ENCODE results near the gene UGT1A10. TPM values are rescaled to one million over a fixed set of nuclear protein-coding genes. Genes with fewer than 3 reads are reported as not detected.
A peak's percentile ranks its signal among the peaks of the same experiment; 100 is the strongest.
"Not testable (repeated sequence)": the region's sequence is repeated elsewhere in the genome, so short reads cannot be mapped to it uniquely, and the experiment has no call there.

The UGT1A10 gene
- total RNA-seq, 1 donor from 2014 or later = not detected

DNA sequence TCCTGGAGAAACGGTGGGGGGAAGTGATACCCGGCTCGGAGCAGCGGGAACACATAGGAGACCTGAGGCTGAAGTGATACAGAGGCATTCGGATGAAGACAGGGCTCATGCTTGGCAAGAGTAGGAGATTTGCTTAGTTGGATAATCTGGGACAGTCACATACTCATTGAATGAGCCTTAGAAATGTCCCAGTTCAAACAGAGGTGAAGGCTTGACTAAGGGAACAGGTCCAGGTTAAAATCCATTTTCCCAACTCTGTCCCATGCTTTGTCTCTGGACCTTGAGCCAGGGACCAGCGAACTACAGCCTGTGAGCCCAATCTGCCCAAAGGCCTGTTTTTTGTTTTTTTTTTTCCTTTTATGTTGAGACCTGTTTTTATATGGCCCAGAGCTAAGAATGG is 57.7 kb downstream of the UGT1A10 start:
- no peak overlapping the region for H3K27ac Mint-ChIP-seq

DNA sequence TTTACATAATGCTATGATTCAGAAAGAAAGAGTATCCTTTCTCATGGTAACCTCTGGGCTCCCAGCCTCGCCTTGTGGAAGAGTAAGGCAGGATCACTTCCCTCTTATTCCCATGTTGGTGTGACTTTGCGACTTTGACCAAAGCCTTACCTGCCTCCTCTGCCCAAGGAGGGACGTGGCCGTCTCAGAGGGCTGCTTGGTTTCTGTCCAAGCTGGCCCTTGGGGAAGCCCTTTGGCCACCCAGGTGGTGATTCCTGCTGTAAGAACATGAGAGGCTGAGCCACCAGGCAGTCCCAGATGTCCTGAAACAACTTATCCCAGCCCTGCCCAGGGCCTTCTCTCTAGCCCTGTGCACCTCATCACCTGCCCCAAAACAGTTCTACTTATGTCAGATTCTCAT is 62.5 kb downstream of the UGT1A10 start:
- no peak overlapping the region for H3K4me3 Mint-ChIP-seq
- no peak for DNase-seq (ENCODE audit: extremely low spot score, unreplicated experiment)
- no peaks in the 10 kb centered on the region for H3K4me1 Mint-ChIP-seq (ENCODE audit: unreplicated experiment)
- TF ChIP-seq, protein P1, sequence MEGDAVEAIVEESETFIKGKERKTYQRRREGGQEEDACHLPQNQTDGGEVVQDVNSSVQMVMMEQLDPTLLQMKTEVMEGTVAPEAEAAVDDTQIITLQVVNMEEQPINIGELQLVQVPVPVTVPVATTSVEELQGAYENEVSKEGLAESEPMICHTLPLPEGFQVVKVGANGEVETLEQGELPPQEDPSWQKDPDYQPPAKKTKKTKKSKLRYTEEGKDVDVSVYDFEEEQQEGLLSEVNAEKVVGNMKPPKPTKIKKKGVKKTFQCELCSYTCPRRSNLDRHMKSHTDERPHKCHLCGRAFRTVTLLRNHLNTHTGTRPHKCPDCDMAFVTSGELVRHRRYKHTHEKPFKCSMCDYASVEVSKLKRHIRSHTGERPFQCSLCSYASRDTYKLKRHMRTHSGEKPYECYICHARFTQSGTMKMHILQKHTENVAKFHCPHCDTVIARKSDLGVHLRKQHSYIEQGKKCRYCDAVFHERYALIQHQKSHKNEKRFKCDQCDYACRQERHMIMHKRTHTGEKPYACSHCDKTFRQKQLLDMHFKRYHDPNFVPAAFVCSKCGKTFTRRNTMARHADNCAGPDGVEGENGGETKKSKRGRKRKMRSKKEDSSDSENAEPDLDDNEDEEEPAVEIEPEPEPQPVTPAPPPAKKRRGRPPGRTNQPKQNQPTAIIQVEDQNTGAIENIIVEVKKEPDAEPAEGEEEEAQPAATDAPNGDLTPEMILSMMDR (conservative IDR thresholded peaks at IDR 0.05) = no peak
- H3K36me3 Mint-ChIP-seq = no peaks in the 10 kb centered on the region
- H3K27me3 Mint-ChIP-seq = no peaks in the 10 kb centered on the region
- H3K27ac Mint-ChIP-seq = no peak overlapping the region
- no peaks in the 10 kb centered on the region for H3K9me3 Mint-ChIP-seq

More for the DNA sequence above, 57.7 kb downstream of the UGT1A10 start:
- Mint-ChIP-seq H3K4me3 (no peak overlapping the region), H3K36me3 (no peaks in the 10 kb centered on the region), H3K9me3 (no peaks in the 10 kb centered on the region), H3K4me1 (ENCODE audit: unreplicated experiment) (no peaks in the 10 kb centered on the region), H3K27me3 (no peaks in the 10 kb centered on the region)
- no peak for DNase-seq (ENCODE audit: extremely low spot score, unreplicated experiment)
- TF ChIP-seq, protein P1 (conservative IDR thresholded peaks at IDR 0.05) = no peak

DNA sequence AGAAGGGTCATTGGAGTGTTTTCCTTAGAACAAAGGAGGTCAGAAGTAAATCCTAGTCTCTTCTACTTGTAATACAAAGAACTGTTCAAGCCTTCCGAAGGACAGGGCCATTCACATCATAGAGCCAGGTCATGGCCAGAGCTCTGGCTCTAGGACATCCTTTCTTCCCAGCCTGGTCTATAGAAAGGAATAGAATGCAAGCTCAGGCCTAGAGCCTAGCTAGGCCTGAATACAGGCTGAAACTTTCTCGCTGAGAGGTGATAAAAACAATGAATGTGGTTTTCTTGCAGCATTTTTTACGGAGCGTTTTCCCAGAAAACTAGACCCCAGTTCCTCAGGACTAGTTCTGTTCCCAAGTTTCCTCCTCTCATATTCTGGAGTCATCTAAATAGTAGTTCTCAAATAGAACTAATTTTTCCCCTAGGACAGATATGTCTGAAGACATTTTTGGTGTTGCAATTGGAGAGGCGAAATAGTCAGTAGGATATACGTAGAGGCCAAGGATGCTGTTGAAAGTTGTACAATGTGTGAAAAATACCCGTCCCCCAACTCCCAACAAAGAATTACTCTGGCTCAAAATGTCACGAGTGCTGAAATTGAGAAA is 63.3 kb downstream of the UGT1A10 start:
- Mint-ChIP-seq H3K27ac (peak overlapping the region; percentile 69), H3K9me3 (no peaks in the 10 kb centered on the region), H3K36me3 (no peaks in the 10 kb centered on the region), H3K27me3 (no peaks in the 10 kb centered on the region), H3K4me3 (no peak overlapping the region), H3K4me1 (ENCODE audit: unreplicated experiment) (no peaks in the 10 kb centered on the region)
- TF ChIP-seq, protein P1 (conservative IDR thresholded peaks at IDR 0.05) = no peak
- no peak for DNase-seq (ENCODE audit: extremely low spot score, unreplicated experiment)

DNA sequence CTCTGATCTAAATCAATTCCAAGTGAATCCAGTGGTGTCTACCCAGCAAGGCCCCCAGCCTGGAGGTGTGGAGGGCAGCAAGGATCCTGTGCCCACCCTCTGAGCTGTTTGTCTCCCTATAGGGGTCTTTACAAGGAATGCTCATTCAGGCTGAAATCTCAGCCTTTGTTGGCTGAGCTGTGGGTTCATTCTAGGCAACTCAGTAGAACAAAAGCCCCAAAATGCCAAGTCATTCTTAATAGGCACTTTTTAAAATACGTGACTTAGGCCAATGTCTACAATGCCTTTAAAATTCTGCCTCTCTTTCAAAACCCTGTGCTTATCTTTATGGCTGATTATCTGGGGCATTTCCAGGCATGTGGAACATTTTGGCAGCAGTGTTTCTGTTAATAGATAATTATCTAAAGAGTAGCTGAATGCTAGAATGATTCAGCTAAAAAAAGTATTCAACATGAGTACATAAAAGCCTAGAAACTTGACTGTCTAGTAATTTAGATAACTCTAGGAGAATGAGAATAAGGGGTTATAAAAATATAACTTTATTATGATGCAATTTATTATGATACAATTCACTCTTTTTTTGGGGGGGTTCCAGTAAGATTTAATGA is 63.9 kb downstream of the UGT1A10 start:
- H3K4me1 Mint-ChIP-seq (ENCODE audit: unreplicated experiment) = no peaks in the 10 kb centered on the region
- TF ChIP-seq, protein P1 (conservative IDR thresholded peaks at IDR 0.05) = no peak
- DNase-seq (ENCODE audit: extremely low spot score, unreplicated experiment) = no peak
- H3K9me3 Mint-ChIP-seq = no peaks in the 10 kb centered on the region
- H3K27me3 Mint-ChIP-seq = peaks cover under 1% of the 10 kb centered on the region
- H3K36me3 Mint-ChIP-seq = no peaks in the 10 kb centered on the region
- H3K4me3 Mint-ChIP-seq = no peak overlapping the region
- peak overlapping the region; percentile 69 for H3K27ac Mint-ChIP-seq

DNA sequence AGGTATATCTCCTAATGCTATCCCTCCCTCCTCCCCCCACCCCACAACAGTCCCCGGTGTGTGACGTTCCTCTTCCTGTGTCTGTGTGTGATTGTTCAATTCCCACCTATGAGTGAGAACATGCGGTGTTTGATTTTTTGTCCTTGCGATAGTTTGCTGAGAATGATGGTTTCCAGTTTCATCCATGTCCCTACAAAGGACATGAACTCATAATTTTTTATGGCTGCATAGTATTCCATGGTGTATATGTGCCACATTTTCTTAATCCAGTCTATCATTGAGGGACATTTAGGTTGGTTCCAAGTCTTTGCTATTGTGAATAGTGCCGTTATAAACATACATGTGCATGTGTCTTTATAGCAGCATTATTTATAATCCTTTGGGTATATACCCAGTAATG is 64.6 kb downstream of the UGT1A10 start:
- not testable (repeated sequence) for H3K36me3 Mint-ChIP-seq; DNase-seq (ENCODE audit: extremely low spot score, unreplicated experiment); H3K27ac Mint-ChIP-seq; H3K27me3 Mint-ChIP-seq; H3K4me3 Mint-ChIP-seq; H3K9me3 Mint-ChIP-seq; H3K4me1 Mint-ChIP-seq (ENCODE audit: unreplicated experiment)

DNA sequence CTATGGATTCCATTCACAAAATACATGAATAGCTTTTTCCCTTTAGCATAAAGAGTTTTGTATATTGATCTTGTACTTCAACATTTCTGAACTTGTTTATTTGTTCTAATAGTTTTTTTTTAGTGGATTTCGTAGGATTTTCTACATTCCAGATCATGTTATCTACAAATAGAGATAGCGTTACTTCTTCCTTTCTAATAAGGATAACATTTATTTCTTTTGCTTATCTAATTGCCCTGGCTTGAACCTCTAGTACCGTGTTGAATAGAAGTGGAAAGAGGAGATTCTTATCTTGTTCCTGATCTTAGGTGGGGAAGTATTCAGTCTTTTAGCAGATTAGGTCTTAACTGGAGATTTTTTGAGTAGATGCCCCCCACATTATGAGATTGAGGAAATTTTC is 66.0 kb downstream of the UGT1A10 start:
- H3K9me3 Mint-ChIP-seq = no peaks in the 10 kb centered on the region
- peaks cover 4% of the 10 kb centered on the region for H3K27me3 Mint-ChIP-seq
- H3K4me3 Mint-ChIP-seq = no peak overlapping the region
- no peaks in the 10 kb centered on the region for H3K4me1 Mint-ChIP-seq (ENCODE audit: unreplicated experiment)
- no peak overlapping the region for H3K27ac Mint-ChIP-seq
- no peaks in the 10 kb centered on the region for H3K36me3 Mint-ChIP-seq
- no peak for DNase-seq (ENCODE audit: extremely low spot score, unreplicated experiment)
- TF ChIP-seq, protein P1 (conservative IDR thresholded peaks at IDR 0.05) = no peak
